Testis (tissue), 2 donors: ENCODE measurements around the gene TMEM41B.

Experiments
- CTCF ChIP-seq, 3 experiments: fragments of 450-650 bp in 2 of 3; fragments of 200-600 bp in 1 of 3; sonication (generic) in 1 of 3; IDR thresholded peaks; one replicate each; pipeline ENCODE4 v1.5.1; 2016 to 2019; ENCODE audit warnings: antibody characterized with exemption in 3 of 3, mild to moderate bottlenecking in 2 of 3, moderate library complexity in 1 of 3
- POLR2A ChIP-seq: fragments of 450-650 bp; IDR thresholded peaks from one replicate; pipeline ENCODE4 v1.6.1; 2017; ENCODE audit warnings: antibody characterized with exemption, mild to moderate bottlenecking, moderate library complexity

GRCh38 chr11:9362393-9362863 is 48.0 kb upstream of the TMEM41B start:
- TF ChIP-seq POLR2A (no peak), CTCF (IDR thresholded peaks at IDR 0.05) (no peak)
